GM19025 (cell line): ENCODE results near the gene PRSS27.
A peak's percentile ranks its signal among the peaks of the same experiment; 100 is the strongest.

ENCODE experiments used
- ATAC-seq: cut with Tn5 transposase; IDR thresholded peaks from one replicate; pipeline ENCODE4 v1.9.1; 2021; ENCODE audit warnings: mild to moderate bottlenecking, low read depth, moderate library complexity; ENCODE audit not compliant: unreplicated experiment

The PRSS27 gene

DNA sequence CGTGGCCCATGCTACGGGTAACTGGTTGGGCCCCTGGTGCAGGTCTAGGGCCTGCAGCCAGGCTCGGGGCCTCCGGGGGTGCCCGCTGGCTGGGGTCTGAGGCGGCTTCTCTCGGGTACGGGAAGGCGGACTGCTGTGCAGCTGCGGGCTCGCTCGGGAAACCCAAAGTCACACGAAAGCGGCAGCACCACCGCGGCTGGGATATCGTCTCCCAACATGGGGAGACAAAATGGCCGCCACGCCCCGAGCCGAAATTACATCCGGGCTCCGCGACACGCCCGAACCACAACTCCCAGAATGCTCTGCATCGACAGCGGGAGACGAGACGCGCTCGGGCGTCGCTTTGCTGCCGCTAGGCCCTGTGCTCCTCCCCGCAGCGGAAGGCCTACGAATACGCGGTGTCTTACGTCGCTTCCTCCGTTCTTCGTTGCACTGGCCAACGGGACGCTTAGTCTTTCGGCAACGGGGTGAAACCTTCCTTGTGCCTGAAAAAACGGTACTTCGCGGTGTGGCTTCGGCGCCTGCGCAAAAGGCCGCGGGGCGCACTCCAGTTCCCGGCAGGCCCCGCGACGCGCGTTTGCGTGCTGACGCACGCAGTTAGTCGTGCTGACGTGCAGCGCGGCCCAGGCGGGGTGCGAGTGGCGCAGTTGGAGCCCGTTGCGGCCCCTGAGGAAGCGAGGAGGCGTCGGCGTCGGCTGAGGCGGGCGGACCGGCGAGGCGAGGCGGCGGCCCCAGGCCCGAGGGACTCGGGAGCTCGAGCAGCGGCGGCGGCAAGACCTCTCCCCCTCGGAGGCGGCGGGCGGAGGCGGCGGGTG, 32.2 kb upstream of the PRSS27 start, which contains the start of gene SRRM2:
SRRM2 (plus strand) TSS at position 604 of the 815 bp plus-strand sequence. CDS start 3,727 bp downstream, outside the sequence.
- ATAC-seq = peak; percentile 72

DNA sequence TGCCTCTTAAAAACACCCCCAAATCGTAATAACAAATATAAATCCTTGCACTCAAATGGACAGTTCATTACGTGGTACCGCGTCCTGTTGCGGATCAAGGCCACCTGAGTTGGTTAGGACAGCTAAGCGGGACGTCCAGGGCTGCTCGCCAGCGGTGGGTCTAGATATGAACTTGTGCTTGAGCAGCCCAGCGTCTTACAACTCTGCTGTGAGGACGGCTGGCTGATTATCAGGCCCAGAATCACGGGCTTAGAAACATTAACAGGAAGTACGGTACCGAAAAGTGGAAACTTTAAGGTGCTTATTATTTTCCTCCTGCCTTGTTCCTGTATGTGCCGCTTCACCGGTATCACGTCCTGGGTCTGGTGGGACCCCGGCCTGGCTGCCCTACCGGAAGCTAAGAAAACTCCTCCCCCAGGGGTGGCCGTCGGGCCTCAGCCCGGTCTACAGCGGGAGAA, 31.6 kb upstream of the PRSS27 start:
- peak; percentile 25 for ATAC-seq

DNA sequence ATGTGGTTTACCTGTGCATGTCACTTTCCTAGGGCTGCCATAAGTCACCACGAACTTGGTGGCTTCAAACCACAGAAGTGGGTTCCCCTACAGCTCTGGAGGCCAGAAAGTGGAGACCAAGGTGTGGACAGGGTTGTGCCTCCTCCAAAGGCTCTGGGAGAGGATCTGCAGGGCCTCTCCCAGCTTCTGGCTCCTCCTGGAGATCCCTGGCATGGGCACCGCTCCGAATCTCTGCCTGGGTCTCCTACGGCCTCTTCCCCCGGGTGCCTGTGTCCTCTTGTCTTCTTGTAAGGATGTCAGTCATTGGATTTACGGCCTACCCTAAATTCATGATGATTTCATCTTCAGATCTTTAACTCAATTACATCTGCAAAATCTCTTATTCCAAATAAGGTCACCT, 29.9 kb upstream of the PRSS27 start:
- no peak for ATAC-seq

DNA sequence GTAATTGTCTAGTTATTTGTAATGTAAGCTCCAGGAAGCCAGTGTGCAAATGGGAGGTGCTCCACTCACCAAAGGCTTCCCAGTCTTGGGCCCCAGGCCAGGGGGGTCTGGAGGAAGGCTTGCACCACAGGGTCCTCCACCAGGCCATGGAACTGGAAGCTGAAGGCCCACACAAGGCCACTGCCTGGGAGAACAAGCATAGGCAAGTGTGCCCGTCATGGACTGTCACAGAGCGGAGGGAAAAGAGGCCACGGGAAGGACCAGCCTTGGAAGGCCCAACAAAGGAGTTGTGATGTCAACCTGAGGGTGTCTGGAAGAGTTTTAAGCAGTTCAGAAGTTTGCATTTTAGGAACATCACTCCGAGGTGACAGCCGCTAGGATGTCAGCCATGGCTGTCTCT, 29.5 kb upstream of the PRSS27 start:
- no peak for ATAC-seq

DNA sequence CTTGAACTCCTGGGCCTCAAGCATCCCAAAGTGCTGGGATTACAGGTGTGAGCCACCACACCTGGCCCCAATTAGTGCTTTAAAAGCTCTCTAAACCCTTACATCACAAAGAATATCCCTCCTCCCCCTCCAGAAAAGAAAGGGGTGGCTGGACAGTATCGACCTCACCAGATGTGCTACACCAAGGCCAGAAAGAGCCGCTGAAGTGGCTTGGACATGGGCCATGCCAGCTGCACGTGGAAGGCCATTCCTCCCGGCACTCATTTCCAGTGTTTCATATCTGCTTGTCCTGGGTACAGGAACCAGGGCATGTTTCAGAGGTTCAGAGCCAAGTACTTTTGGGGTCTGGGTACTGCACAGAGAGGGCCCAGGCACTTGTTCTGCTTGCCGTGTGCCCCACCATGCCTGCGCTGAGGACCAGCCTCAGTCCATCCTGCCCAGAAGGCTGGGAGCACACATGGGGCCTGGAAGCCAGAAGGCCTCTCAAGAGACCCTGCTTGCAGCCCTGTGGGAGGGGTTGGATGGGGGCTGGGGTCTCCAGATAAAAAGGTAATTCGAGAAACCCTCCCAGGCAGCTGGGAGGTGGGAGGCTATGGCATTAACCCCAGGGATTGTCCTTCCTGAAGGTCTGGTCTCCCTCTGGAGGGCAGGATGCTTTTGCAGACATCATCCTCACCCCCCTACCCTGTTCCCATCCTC, 28.9 kb upstream of the PRSS27 start:
- ATAC-seq = no peak

DNA sequence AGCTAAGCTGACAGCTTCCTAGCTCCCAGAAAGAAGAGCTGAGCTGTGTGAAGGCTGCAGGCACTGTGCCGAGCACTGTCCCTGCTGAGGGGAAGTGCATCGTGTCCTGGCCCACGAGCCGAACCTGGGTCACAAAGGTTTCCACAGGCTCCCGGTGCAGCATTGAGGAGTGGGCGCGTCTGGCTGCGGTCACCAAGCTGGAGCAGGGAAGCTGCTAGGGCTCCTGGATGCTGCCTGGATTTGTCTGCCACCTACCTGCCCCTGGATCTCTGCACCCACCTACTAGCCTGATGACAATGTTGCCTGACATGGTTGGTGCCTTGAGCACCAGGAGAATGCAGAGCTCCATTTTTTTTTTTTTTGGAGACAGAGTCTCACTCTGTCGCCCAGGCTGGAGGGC, 25.9 kb upstream of the PRSS27 start:
- no peak for ATAC-seq

DNA sequence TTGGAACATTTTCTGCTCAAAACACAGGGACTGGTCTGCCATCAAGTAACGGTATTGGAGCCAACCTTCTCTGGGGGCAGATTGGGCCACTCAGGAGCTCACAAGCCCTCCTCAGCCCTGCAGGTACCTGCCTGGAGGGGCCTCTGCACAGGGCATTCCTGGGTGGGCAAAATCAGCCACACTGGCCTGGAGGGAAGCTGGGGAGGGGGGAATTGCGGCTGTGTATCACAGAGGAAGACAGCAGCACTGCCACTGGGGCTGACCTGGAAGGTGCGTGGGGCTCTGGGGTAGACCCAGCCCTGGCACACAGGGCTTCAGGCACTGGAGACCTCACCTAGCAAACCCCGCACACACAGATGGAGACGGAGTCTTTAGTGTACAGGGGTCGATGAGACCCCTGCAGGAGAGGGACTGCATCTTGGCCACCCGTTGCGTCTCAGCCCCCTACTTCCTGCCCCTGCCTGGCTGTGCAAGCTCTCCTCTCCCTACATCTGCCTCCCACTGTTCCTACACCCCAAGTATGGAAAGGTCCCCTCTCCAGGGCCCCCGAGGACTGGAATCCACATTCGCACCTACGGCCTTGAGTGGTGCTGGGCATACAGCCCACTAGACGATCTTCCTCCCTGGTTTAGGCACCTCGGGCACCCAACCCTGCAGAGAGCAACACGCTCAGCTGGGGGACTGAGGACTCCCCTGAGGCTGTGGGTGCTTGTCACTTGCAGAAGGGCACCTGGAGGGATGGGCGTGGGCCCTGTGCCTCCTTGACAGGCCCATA, 25.3 kb upstream of the PRSS27 start:
- ATAC-seq = no peak

DNA sequence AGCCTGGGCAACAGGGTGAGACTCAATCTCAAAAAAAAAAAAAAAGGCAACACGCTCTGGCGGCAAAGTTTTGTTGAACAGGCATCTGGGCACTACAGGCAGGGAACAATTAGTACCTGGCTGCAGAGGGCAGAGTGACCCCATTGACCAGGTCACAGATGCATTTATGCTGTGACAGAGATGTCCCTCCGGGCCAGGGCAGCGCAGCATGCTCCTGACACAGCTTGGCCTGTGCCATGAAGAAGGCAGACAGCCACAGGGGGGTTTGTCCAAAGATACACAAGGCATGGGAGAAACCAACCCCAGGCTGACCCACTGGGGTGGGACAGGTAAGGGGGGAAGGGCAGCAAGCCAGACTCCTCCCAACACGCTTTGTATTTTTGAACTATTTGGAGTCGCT, 24.7 kb upstream of the PRSS27 start:
- no peak for ATAC-seq

DNA sequence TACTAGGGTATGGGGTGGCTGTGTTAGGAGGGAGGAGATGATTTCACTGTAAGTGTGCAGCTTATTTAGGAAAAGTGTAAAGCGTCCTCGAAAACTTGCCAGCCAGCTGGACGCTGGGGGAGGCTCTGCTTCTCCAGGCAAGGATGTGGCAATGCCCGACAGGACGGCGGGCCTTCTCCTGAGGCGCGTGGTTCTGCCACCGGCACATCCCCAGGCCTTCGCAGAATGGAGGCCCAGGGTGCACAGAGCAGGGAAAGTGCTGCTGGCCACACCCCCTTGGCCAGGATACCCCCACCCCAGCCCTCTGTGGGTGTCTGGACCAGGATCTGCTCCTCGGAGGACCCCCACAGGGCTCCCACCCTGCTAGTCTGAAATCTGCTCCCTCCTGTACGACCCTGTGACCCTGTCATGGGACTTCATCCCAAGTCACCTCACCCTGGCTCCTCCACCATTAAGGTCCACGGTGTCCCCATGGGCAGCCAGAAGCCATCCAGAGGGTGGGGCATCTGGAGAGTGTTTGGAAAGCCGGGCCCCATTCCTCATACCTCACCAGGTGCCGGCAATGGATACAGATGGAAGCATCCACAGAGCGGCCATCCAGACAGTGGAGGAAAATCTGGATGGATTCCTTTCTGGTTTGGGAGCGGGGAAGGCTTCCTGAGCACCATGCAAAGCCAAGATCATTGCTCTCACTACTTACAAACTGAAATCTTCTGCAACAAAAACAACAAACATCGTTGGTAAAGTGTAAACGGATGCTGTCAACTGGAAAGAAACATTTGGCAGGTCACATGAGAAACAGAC, 23.2 kb upstream of the PRSS27 start:
- no peak for ATAC-seq

DNA sequence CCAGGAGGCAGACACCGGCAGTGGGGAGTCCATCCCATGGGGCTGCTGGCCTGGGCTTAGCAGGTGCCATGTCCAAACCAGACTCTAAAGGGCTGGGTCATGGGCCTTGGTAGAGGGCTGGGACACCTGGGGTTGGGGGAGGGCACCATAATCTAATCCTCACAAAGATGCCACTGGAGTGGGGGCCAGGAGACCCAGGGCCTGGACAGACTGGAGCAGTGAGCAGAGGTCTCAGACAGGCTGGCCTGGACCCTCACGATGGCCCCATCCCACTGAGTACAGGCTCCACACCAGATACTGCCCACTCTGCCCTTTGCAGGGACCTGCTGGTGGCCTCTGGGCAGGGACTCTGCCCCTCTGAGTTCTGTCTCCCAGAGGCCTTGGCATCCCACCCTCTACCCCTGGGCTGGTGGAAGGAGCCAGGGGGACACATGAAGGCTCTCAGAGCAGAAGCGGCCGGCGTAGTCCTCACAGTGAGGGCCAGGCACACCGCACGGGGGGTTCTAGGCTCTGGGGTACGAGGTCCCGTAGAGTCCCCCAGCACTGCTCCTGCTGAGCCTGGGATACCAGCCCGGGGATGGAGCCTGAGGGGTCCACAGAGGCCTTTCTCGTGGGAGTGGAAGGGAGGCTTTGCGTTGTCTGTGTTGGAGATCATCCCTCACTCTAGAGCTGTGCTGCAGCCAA, 22.4 kb upstream of the PRSS27 start:
- no peak for ATAC-seq

DNA sequence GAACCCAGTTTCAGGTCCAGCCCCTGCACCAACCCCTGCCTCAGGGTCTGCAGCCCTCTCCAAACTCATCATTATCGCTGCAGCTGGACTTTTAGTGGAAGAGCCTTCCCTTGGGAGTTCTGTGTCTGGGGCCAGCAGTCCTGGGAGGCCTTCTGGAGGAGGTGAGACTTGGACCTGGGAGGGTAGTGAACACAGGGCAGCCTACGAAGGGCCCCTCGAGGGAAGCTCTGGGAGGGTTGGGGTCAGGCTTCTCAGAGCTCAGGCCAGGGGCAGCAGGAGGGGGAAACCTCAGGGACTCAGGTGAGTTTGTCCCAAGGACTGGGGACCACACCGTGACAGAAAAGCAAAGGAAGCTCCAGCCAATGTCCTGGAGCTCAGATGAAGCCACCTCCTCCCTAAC, 21.1 kb upstream of the PRSS27 start:
- no peak for ATAC-seq

DNA sequence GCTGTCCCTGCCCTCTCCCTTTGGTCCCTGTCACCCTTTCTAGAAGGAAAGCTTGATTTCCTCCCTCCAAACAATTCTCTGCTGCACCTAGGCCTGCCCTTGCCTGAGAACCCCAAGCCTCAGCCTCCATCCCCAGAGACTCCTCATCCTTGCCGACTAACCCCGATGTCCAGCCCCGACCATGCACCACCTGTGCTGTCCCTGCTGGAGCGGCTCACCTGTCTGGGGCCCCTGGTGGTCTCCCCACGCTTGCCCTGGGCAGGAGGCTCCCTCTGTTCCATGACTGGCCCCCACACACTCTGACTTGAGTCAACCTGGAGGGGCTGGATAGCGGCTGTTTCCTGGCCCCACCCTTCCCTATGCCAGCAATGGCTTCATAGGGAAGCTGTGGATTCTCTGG, 20.5 kb upstream of the PRSS27 start:
- no peak for ATAC-seq

DNA sequence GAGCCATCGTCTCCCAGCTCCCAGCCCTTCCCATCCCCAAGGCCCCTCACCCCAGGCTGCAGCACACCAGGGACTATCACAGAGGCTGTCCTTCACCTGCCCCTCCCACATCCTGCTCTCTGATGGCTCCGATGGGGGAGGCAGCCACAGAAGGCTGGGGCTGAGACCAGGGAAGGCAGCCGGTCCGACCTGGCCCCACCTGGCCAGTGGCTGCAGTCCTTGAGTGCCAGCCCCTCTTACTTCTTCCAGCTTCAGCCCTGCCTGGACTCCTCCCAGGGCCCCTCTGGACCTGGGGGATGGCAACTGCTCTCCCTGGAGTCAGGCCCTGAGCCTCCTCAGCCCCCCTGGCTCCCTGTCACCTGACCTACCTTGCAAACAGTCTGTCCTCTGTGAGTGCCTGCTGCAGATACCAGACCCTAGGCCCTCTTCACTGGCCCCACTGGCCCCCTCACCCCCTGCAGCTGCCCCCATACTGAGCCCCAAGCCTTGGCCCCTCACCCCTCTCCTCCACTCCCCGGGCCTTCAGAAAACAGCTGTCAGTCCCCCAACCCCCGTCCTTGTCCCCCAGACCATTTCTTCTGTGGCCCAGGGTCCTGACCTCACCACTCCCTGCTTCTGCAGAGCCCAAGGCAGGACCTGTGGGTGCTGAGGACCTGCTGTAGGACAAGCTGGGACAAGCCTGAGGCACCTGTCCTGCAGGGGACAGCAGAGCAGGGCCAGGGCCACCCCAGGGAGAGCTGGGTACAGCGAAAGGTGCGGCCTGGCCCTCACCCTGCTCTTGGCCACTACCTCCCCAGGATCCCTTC, 19.8 kb upstream of the PRSS27 start:
- no peak for ATAC-seq

DNA sequence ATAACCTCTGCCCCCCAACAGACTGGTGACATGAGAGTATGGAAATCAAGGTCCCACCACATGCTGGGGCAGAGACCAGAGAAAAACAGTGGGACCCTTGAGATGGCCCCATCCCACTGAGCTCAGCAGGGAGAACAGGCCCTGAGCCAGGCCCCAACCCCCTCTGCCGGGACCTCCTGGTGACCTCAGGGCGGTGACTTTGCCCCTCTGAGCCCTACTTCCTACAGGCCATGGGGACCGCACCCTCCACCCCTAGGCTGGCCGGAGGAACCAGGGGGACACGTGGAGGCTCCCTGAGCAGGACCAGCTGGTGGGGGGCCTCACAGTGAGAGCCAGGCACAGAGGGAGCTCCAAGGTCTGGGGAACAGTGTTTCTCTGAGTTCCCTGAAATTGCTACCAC, 18.6 kb upstream of the PRSS27 start:
- no peak for ATAC-seq

DNA sequence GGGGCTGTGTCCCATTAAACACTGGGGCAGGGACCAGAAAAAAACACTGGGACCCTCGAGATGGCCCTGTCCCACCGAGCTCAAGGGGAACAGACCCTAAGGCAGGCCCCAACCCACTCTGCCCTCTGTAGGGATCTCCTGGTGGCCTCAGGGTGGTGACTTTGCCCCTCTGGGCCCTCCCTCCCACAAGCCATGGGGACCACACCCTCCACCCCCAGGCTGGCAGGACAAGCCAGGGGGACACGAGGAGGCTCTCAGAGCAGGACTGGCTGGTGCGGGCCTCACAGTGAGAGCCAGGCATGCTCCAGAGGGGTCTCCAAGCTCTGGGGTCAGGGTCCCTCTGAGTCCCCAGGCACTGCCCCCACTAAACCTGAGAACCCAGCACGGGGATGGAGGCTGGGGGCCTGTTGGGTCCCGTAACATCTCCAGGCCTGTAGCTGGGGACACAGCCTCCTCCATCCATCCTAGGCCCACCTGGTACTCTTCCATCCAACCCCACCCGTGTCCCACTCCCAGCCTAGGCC, 17.9 kb upstream of the PRSS27 start:
- no peak for ATAC-seq

DNA sequence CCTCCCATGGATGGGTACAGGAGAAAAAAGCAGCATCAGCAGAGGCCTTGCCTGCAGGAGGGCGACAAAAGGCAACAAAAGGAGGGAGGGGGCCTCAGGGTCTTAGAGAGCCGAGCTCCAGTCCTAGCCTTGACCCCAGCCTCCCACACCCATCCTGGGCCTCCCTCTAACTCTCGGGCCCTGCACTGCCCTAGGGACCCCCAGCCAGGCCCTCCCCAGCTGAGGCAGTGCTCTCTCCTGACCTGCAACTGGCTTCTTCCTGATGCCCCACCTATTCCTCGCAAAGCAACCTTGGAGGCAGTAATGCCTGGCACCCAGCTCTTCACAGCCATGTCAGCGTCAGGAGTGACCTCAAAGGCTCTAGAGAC, 17.2 kb upstream of the PRSS27 start:
- ATAC-seq = no peak

DNA sequence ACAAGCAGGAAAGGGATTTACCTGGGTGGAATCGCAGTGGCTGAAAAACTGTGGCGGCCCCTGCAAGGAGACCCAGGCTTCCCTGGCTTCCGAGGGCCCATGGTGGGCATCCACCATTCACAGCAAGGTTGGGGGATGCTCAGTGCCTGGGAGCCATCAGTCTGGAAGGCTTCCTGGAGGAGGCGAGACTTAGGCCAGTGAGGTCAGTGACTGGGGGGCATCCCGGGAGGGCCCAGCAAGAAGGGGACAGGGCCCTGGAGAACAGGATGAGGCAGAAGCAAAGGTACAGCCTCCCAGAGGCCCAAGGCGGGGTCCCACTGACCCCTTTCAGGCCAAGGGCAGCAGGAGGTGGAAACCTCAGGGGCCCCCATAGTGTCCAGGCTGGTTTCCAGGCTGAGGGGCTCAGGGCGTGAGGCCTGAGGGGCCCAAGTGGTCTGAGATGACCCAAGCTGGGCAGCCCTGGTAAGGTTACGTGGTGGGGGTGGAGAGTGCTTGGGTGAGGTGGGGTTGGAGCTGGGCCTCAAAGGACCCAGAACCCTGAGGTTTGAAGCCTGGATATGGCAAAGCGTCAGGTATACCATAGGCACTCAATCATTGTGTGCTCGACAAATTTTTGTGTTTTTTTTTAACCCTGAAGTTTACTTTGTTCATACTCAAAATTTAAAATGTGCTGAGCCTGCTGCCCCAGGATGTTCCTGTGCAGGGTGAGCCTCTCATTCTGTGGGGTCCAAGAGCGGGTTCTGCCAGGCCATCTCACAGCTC, 16.6 kb upstream of the PRSS27 start:
- no peak for ATAC-seq
